GM12872 (cell line): ENCODE measurements around the gene DPP6.

Source experiments
- TF ChIP-seq, protein P1 (sequence below): IDR thresholded peaks from 3 replicates; pipeline ENCODE4 v1.5.1; 2011; ENCODE audit warnings: low read depth, mild to moderate bottlenecking, low read length, moderate library complexity; ENCODE audit not compliant: insufficient read depth

Gene DPP6

DNA sequence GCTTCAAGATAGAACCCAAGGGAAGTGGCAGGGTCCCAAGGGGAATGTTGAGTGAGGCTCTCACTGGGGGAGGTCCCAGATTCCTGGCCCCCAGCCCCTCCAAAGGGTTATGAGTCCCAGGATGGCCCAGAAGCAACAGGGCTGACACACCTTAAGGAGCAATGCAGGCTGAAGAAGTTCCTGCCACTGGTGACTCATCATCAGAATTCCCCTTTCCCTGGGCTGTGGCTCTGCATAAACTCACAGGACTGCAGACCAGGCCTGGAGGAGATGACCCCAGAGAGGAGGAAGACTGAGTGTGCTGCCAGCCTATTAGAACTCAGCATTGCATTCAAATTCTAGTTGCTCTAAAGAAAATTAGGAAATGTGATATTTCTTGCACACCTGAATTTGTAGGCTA, 126.7 kb downstream of the DPP6 start:
- TF ChIP-seq, protein P1, sequence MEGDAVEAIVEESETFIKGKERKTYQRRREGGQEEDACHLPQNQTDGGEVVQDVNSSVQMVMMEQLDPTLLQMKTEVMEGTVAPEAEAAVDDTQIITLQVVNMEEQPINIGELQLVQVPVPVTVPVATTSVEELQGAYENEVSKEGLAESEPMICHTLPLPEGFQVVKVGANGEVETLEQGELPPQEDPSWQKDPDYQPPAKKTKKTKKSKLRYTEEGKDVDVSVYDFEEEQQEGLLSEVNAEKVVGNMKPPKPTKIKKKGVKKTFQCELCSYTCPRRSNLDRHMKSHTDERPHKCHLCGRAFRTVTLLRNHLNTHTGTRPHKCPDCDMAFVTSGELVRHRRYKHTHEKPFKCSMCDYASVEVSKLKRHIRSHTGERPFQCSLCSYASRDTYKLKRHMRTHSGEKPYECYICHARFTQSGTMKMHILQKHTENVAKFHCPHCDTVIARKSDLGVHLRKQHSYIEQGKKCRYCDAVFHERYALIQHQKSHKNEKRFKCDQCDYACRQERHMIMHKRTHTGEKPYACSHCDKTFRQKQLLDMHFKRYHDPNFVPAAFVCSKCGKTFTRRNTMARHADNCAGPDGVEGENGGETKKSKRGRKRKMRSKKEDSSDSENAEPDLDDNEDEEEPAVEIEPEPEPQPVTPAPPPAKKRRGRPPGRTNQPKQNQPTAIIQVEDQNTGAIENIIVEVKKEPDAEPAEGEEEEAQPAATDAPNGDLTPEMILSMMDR, result no peak

DNA sequence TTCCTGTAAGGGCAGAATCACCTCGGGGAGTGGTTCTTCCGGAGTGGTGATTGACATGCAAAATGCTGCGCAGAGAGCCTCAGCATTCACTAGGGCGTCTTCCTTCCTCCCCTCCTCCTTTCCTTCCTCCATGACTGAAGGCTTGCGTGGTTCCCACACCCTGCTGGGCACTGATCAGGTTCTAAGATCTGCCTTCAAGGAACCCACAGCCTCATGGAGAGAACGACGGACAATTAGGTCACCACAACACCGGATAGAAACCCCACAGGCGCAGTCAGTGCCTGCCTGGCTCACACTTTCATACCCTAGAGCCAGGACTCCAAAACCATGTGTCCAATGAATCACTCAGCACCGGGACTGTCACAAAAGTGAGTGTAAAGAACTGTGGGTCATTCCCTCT, 131.3 kb downstream of the DPP6 start:
- TF ChIP-seq, protein P1, result no peak

DNA sequence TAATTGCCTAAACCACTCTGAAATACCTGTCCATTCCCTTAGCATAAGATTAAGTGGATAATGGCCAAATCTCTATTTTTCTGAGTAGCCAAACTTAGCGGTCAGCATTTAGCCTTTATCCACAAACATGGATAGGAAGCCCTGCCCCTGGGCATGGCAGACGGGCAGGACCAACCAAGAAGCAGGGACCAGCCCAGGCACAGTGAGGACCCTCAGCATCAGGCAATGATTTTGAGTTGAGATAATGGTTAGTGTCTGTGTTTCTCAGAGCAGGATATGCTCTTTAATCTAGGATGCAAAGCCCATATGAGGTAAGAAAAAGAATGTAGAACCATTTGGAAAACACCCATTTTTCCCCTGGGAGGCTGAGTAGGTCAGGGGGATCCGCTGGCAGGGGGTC, 131.7 kb downstream of the DPP6 start:
- TF ChIP-seq, protein P1, result no peak

DNA sequence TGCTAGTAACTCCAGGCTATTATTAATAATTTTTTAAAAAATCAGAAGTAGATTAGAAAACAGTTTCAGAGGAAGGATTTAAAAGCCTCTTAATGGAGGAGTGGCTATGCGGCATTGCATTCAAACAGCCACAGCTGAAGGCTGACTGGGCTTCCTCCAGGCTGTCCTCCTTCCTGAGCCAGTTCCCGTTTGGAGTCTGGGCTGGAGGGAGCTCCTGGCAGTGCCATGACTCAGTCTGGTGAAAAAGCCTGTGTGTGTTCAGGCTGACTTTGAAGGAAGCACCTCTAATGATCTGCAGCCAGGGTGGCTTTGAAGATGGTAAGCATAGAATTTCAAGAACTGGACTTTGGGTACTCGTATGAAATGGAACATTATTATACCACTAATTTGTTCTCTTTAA, 134.6 kb downstream of the DPP6 start:
- TF ChIP-seq, protein P1, result no peak

DNA sequence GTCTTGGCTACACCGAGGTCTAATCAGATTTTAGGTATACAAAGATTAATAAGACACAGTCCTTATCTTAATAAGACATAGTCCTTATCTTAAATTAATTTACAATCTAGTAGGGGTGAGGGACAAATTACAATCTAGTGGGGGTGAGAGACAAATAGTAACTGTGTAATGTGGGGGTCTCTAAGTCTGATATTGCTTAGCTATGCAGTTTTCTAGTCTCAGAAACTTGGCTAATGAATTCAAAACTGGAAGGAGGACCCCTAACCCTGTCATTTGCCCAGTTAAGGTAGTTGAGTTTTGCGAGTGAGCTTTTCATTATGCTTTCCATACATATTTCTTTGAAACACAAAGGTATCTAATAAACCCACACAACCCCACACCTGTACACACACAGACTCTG, 136.1 kb downstream of the DPP6 start:
- TF ChIP-seq, protein P1, result no peak

DNA sequence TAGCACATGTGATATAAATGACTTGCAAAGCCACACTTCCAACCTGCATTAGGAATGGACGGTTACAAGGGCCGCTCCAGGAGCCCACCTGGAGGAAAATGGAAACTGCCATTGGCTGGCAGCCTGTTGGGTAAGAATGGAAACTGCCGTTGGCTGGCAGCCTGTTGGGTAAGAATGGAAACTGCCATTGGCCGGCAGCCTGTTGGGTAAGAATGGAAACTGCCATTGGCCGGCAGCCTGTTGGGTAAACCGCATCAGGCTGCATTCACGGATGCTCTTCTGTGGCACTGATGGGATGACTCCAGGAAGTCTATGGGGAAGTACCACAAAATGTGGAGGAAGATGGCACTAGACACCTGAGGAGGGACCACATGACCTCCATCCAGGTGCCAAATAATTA, 143.1 kb downstream of the DPP6 start:
- TF ChIP-seq, protein P1, result no peak

DNA sequence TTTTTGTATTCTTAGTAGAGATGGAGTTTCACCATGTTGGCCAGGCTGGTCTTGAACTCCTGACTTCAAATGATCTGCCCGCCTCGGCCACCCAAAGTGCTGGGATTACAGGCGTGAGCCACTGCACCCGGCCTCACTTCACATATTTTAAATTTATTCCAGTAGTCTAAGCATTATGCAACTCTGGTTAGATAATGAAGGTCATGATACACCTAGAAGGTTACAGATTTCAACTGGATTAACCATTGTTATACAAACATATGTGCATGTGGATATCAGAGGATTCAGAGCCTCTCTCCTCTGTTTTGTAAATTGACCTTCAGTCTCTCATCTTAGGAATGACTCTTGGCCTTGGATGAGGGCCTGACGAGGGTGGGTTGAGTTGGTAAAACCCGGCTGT, 146.3 kb downstream of the DPP6 start:
- TF ChIP-seq, protein P1, result no peak

DNA sequence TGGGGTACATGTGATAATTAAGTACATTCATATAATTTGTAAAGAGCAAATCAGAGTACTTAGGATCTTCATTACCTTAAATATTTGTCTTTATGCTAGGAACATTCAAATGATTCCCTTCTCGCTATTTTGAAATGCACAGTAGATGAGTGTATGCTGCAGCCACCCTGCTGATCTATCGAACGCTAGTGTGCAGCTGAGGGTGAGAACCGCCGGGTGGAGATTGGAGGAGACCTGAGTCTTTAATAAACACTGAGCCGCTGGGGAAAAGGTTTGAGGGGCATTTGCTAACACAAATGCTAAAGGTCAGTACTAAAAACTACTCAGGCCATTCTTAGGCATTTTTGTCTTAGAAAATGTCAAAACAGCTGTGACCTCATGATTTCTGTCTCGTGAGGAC, 148.0 kb downstream of the DPP6 start:
- TF ChIP-seq, protein P1, result no peak
